NCI-H1417 (cell line): ENCODE data around the gene COX5B.
"Not testable (repeated sequence)": the region's sequence is repeated elsewhere in the genome, so short reads cannot be mapped to it uniquely, and the experiment has no call there.

ENCODE experiments used
- DNase-seq, 3 experiments: peaks; one replicate each; lab custom pipeline; 2025; lab: John Stamatoyannopoulos, UW

The COX5B gene

GRCh38 chr2:97673182-97673914 is 27.5 kb downstream of the COX5B start:
- no peak for DNase-seq

GRCh38 chr2:97673915-97674283 is 28.0 kb downstream of the COX5B start:
- peak in 2 of 3 experiments; percentile 24 to 62 for DNase-seq

- peak in 2 of 3 experiments; percentile 56 to 85 for DNase-seq
These were observed 29.7 kb downstream of the COX5B start for GRCh38 chr2:97675430-97676113.

GRCh38 chr2:97676620-97677019 is 30.8 kb downstream of the COX5B start:
- no peak for DNase-seq

- DNase-seq = no peak
These were observed 31.6 kb downstream of the COX5B start for GRCh38 chr2:97677480-97677879.

- DNase-seq = no peak
These were observed 32.4 kb downstream of the COX5B start for GRCh38 chr2:97678298-97678697.

GRCh38 chr2:97687235-97687634 is 41.4 kb downstream of the COX5B start:
- not testable (repeated sequence) for DNase-seq

GRCh38 chr2:97688062-97688827 is 42.4 kb downstream of the COX5B start:
- DNase-seq = no peak

GRCh38 chr2:97691166-97691565 is 45.3 kb downstream of the COX5B start:
- no peak for DNase-seq

- no peak for DNase-seq
These were observed 47.6 kb downstream of the COX5B start for GRCh38 chr2:97693476-97693875.

- DNase-seq = no peak
These were observed 49.9 kb downstream of the COX5B start for GRCh38 chr2:97695744-97696143.

- peak; percentile 72 to 91 (median 87) for DNase-seq
These were observed 51.7 kb downstream of the COX5B start for GRCh38 chr2:97697252-97698235.
